ENCODE results near the gene MIA.
A peak's percentile ranks its signal among the peaks of the same experiment; 100 is the strongest.

Gene MIA

DNA sequence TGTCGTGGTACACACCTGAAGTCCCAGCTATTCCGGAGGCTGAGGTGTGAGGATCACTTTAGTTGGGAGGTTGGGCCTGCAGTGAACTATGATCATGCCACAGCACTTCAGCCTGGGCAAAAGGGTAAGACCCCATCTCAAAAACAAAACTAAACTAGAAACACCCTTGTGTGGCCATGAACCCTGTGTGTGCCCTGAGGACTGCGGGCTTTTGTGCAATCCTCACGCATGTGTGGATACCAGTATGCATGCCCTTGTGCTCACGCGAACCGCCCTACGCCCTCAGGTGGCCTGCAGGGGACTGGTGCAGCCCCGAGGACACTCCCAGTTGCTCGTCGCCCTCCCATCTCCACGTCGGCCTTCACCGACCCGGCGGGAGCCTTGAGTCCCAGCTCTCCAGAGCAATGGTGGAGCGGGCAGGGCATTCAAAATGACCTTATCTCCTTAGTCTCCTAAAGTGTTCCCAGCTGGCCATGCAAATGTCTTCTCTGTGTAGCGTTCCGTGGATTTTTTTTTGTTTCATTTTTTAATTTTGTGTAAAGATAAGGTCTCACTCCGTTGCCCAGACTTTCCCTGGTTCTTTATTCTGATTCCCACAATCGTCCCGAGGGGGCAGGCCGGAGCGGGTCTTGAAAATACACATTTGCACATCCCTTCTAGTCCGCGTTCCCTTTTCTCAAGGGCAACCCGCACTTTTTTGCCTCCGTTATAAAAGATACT lies 22.8 kb downstream of the MIA start:
- TF ChIP-seq GLIS3 (CRISPR knock-in tag; IDR thresholded peaks at IDR 0.05) = no peak
- no peak for TF ChIP-seq ISL1 (CRISPR knock-in tag; IDR thresholded peaks at IDR 0.05)
- TF ChIP-seq, protein P1, sequence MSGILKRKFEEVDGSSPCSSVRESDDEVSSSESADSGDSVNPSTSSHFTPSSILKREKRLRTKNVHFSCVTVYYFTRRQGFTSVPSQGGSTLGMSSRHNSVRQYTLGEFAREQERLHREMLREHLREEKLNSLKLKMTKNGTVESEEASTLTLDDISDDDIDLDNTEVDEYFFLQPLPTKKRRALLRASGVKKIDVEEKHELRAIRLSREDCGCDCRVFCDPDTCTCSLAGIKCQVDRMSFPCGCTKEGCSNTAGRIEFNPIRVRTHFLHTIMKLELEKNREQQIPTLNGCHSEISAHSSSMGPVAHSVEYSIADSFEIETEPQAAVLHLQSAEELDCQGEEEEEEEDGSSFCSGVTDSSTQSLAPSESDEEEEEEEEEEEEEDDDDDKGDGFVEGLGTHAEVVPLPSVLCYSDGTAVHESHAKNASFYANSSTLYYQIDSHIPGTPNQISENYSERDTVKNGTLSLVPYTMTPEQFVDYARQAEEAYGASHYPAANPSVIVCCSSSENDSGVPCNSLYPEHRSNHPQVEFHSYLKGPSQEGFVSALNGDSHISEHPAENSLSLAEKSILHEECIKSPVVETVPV (CRISPR knock-in tag; IDR thresholded peaks at IDR 0.05) = no peak
- TF ChIP-seq, protein P2, sequence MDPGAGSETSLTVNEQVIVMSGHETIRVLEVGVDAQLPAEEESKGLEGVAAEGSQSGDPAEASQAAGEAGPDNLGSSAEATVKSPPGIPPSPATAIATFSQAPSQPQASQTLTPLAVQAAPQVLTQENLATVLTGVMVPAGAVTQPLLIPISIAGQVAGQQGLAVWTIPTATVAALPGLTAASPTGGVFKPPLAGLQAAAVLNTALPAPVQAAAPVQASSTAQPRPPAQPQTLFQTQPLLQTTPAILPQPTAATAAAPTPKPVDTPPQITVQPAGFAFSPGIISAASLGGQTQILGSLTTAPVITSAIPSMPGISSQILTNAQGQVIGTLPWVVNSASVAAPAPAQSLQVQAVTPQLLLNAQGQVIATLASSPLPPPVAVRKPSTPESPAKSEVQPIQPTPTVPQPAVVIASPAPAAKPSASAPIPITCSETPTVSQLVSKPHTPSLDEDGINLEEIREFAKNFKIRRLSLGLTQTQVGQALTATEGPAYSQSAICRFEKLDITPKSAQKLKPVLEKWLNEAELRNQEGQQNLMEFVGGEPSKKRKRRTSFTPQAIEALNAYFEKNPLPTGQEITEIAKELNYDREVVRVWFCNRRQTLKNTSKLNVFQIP (CRISPR knock-in tag; IDR thresholded peaks at IDR 0.05; ENCODE audit: borderline replicate concordance, low read depth) = no peak
- TF ChIP-seq PPARA (CRISPR knock-in tag; IDR thresholded peaks at IDR 0.05; ENCODE audit: borderline replicate concordance) = no peak
- no peak for TF ChIP-seq ZC3H10 (CRISPR knock-in tag; IDR thresholded peaks at IDR 0.05)
- TF ChIP-seq ZNF8 (CRISPR knock-in tag; IDR thresholded peaks at IDR 0.05) = no peak
- TF ChIP-seq RARB (CRISPR knock-in tag; IDR thresholded peaks at IDR 0.05) = no peak
- TF ChIP-seq TCF4 (CRISPR knock-in tag; IDR thresholded peaks at IDR 0.05; ENCODE audit: borderline replicate concordance) = no peak
- no peak for TF ChIP-seq ESRRG (CRISPR knock-in tag; IDR thresholded peaks at IDR 0.05)
- no peak for TF ChIP-seq BACH2 (CRISPR knock-in tag; IDR thresholded peaks at IDR 0.05; ENCODE audit: borderline replicate concordance)
- no peak for TF ChIP-seq OSR1 (CRISPR knock-in tag; IDR thresholded peaks at IDR 0.05)
- no peak for TF ChIP-seq ZFP3 (CRISPR knock-in tag; IDR thresholded peaks at IDR 0.05)
- TF ChIP-seq CSDC2 (CRISPR knock-in tag; IDR thresholded peaks at IDR 0.05) = no peak
- no peak for TF ChIP-seq SNAI2 (CRISPR knock-in tag; IDR thresholded peaks at IDR 0.05)
- ATAC-seq = peak; percentile 69

DNA sequence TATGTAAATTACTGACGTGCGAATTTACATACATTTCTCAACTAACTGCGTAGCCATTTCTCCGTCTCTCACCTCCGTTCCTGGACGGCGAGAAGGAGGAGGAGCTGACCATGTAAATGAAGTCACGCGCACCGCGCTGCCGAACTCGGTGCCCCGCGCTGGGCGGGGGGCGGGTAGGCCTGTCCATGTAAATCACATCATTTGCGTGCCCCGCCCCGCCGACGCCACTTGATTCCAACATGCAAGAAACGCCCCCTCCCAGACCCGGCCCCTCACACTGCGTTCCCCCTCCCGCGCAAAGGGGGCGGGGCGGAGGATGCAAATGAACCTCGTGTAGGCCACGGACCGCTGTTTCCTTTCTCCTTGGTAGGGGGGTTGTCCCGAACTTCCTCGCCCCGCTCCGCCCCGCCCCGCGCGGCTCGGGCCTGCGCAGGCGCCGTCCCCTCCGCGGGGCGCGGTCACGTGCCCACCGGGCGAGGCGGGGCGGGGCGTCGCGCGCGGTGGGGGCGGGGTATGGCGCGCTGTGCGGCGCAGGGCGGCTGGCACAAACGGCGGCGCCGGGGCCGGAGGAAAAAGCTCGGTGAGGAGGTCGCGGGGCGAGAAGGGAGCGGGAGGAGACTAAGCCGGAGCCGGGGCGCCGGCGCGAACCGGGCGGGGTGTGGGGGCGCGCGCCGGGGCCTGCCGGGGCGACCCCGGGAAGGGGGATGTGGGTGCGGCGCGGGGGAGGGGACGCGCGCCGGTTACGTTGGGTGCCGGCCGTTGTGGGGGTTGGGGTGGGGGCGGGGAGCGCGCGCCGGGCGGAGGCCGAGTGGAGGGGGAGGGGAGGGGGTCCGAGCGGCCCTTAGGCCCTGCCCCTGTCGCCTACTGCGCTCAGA lies 23.6 kb downstream of the MIA start, which contains the start of gene EGLN2:
Gene EGLN2, plus strand, starts transcription at position 509 of the 875 bp plus-strand sequence. CDS start 1,382 bp downstream, outside the sequence.
- peak; percentile 92 for ATAC-seq
- TF ChIP-seq ZNF565 (CRISPR knock-in tag; conservative IDR thresholded peaks at IDR 0.05; ENCODE audit: low read depth) = no peak
- TF ChIP-seq, protein P3, sequence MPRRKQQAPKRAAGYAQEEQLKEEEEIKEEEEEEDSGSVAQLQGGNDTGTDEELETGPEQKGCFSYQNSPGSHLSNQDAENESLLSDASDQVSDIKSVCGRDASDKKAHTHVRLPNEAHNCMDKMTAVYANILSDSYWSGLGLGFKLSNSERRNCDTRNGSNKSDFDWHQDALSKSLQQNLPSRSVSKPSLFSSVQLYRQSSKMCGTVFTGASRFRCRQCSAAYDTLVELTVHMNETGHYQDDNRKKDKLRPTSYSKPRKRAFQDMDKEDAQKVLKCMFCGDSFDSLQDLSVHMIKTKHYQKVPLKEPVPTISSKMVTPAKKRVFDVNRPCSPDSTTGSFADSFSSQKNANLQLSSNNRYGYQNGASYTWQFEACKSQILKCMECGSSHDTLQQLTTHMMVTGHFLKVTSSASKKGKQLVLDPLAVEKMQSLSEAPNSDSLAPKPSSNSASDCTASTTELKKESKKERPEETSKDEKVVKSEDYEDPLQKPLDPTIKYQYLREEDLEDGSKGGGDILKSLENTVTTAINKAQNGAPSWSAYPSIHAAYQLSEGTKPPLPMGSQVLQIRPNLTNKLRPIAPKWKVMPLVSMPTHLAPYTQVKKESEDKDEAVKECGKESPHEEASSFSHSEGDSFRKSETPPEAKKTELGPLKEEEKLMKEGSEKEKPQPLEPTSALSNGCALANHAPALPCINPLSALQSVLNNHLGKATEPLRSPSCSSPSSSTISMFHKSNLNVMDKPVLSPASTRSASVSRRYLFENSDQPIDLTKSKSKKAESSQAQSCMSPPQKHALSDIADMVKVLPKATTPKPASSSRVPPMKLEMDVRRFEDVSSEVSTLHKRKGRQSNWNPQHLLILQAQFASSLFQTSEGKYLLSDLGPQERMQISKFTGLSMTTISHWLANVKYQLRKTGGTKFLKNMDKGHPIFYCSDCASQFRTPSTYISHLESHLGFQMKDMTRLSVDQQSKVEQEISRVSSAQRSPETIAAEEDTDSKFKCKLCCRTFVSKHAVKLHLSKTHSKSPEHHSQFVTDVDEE (CRISPR knock-in tag; IDR thresholded peaks at IDR 0.05) = no peak
- TF ChIP-seq ZNF8 (CRISPR knock-in tag; IDR thresholded peaks at IDR 0.05) = no peak
- TF ChIP-seq, protein P4, sequence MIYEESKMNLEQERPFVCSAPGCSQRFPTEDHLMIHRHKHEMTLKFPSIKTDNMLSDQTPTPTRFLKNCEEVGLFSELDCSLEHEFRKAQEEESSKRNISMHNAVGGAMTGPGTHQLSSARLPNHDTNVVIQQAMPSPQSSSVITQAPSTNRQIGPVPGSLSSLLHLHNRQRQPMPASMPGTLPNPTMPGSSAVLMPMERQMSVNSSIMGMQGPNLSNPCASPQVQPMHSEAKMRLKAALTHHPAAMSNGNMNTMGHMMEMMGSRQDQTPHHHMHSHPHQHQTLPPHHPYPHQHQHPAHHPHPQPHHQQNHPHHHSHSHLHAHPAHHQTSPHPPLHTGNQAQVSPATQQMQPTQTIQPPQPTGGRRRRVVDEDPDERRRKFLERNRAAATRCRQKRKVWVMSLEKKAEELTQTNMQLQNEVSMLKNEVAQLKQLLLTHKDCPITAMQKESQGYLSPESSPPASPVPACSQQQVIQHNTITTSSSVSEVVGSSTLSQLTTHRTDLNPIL (CRISPR knock-in tag; IDR thresholded peaks at IDR 0.05; ENCODE audit: low read depth) = no peak
- TF ChIP-seq BACH2 (CRISPR knock-in tag; IDR thresholded peaks at IDR 0.05; ENCODE audit: borderline replicate concordance) = no peak
- no peak for TF ChIP-seq ZFP30 (CRISPR knock-in tag; IDR thresholded peaks at IDR 0.05)
- no peak for TF ChIP-seq RARB (CRISPR knock-in tag; IDR thresholded peaks at IDR 0.05)
- TF ChIP-seq ARNTL (CRISPR knock-in tag; IDR thresholded peaks at IDR 0.05; ENCODE audit: borderline replicate concordance, low read depth) = no peak
- TF ChIP-seq, protein P2 (CRISPR knock-in tag; IDR thresholded peaks at IDR 0.05; ENCODE audit: borderline replicate concordance, low read depth) = no peak

All from SK-N-SH treated with all-trans-retinoic acid at 6 μM for 48 hours (cell line).